IMR-90 (cell line): Measurements from ENCODE around the gene MYBPHL. TPM values are rescaled to one million over a fixed set of nuclear protein-coding genes. Genes with fewer than 3 reads are reported as not detected.

ENCODE experiments used
- ATAC-seq: fragments of 200-7000 bp; cut with Tn5 transposase; 2 replicates; pipeline ENCODE4 v1.9.1; 2020; ENCODE audit warnings: low read depth, mild to moderate bottlenecking, moderate library complexity
- BruUV-seq: library from RNA; stranded (reverse); fragments of 400-500 nt; replicated peaks from 2 replicates; lab custom pipeline; 2021; lab: Mats Ljungman, UMichigan
- CTCF ChIA-PET: fragments of 300-600 bp; formaldehyde crosslinking; extraction: SDS; loops from one replicate; lab custom pipeline; 2021; ENCODE audit warnings: antibody characterized with exemption; lab: Yijun Ruan, JAX
- POLR2A ChIA-PET: fragments of 300-600 bp; sonication (Branson Sonifier 250); formaldehyde crosslinking; loops from one replicate; lab custom pipeline; 2022; ENCODE audit warnings: antibody characterized with exemption; ENCODE audit not compliant: unreplicated experiment; lab: Charles Lee
- DNase-seq: peaks from one replicate; pipeline ENCODE4 v3.0.0; 2013
- H2AFZ ChIP-seq: replicated peaks from 2 replicates; pipeline ENCODE3; 2013; ENCODE audit warnings: low read length, mild to moderate bottlenecking; ENCODE audit not compliant: poor library complexity
- H2AK5ac ChIP-seq: 2 replicates; pipeline ENCODE4 v1.6.1; 2013; ENCODE audit warnings: low read depth, low read length, inconsistent platforms
- H2AK9ac ChIP-seq: replicated peaks from 2 replicates; pipeline ENCODE3; 2013; ENCODE audit warnings: mild to moderate bottlenecking, low read depth, low read length, moderate library complexity; ENCODE audit not compliant: poor library complexity
- H2BK120ac ChIP-seq: 2 replicates; pipeline ENCODE4 v1.6.1; 2013; ENCODE audit warnings: low read depth, low read length, inconsistent platforms
- H2BK15ac ChIP-seq: 3 replicates; pipeline ENCODE4 v1.6.1; 2013; ENCODE audit warnings: low read depth, low read length, inconsistent platforms
- H2BK20ac ChIP-seq: 2 replicates; pipeline ENCODE4 v1.6.1; 2013; ENCODE audit warnings: low read depth, mild to moderate bottlenecking, inconsistent platforms, low read length, moderate library complexity
- H2BK5ac ChIP-seq: 2 replicates; pipeline ENCODE4 v1.6.1; 2013; ENCODE audit warnings: mild to moderate bottlenecking, low read depth, low read length, inconsistent platforms; ENCODE audit not compliant: poor library complexity, severe bottlenecking
- H3K14ac ChIP-seq: replicated peaks from 2 replicates; pipeline ENCODE4 v1.6.1; 2013; ENCODE audit warnings: low read depth, low read length, inconsistent platforms
- H3K18ac ChIP-seq: 2 replicates; pipeline ENCODE4 v1.6.1; 2013; ENCODE audit warnings: low read depth, low read length, control low read depth
- H3K23ac ChIP-seq: 2 replicates; pipeline ENCODE4 v1.6.1; 2013; ENCODE audit warnings: low read depth, low read length, inconsistent platforms
- H3K27ac ChIP-seq: 2 replicates; pipeline ENCODE4 v1.5.1; 2013; ENCODE audit warnings: mild to moderate bottlenecking, control low read depth, low read length; ENCODE audit not compliant: insufficient read depth
- H3K27me3 ChIP-seq: 2 replicates; pipeline ENCODE4 v1.6.1; 2013; ENCODE audit warnings: low read length; ENCODE audit not compliant: control insufficient read depth, insufficient read depth
- H3K36me3 ChIP-seq: 2 replicates; pipeline ENCODE4 v1.6.1; 2013; ENCODE audit warnings: low read length, mixed read lengths; ENCODE audit not compliant: control insufficient read depth, insufficient read depth
- H3K4ac ChIP-seq: 2 replicates; pipeline ENCODE4 v1.6.1; 2013; ENCODE audit warnings: low read depth, low read length, inconsistent platforms
- H3K4me1 ChIP-seq: 2 replicates; pipeline ENCODE4 v1.6.1; 2013; ENCODE audit warnings: low read length, mixed read lengths; ENCODE audit not compliant: control insufficient read depth, insufficient read depth
- H3K4me2 ChIP-seq: 2 replicates; pipeline ENCODE4 v1.6.1; 2013; ENCODE audit warnings: low read depth, mild to moderate bottlenecking, control low read depth, low read length, moderate library complexity
- H3K4me3 ChIP-seq: 2 replicates; pipeline ENCODE4 v1.5.1; 2013; ENCODE audit warnings: low read depth, mild to moderate bottlenecking, control low read depth, low read length, moderate library complexity; ENCODE audit not compliant: insufficient read depth
- H3K56ac ChIP-seq: 2 replicates; pipeline ENCODE4 v1.6.1; 2013; ENCODE audit warnings: low read length, inconsistent platforms; ENCODE audit not compliant: insufficient read depth; ENCODE audit errors: extremely low read depth
- H3K79me1 ChIP-seq, 2 experiments: 2 replicates each; pipeline ENCODE4 v1.6.1; 2013; ENCODE audit warnings: low read length in 2 of 2, inconsistent platforms in 1 of 2, low read depth in 1 of 2
- H3K9ac ChIP-seq: 2 replicates; pipeline ENCODE4 v1.6.1; 2013; ENCODE audit warnings: low read depth, low read length, control low read depth
- H3K9me1 ChIP-seq: 2 replicates; pipeline ENCODE4 v1.6.1; 2013; ENCODE audit warnings: low read length, inconsistent platforms; ENCODE audit not compliant: insufficient read depth
- H3K9me3 ChIP-seq: 2 replicates; pipeline ENCODE4 v1.6.1; 2013; ENCODE audit warnings: low read length; ENCODE audit not compliant: control insufficient read depth, insufficient read depth
- H4K20me1 ChIP-seq: 2 replicates; pipeline ENCODE4 v1.6.1; 2013; ENCODE audit warnings: low read length, inconsistent platforms; ENCODE audit not compliant: insufficient read depth
- H4K5ac ChIP-seq: 2 replicates; pipeline ENCODE4 v1.6.1; 2013; ENCODE audit warnings: mild to moderate bottlenecking, low read depth, low read length, control low read depth
- H4K8ac ChIP-seq, 2 experiments: 2 replicates each; pipeline ENCODE4 v1.6.1; 2013; ENCODE audit warnings: low read depth in 2 of 2, low read length in 2 of 2, control low read depth in 1 of 2, inconsistent platforms in 1 of 2
- H4K91ac ChIP-seq: 2 replicates; pipeline ENCODE4 v1.6.1; 2013; ENCODE audit warnings: low read depth, low read length, inconsistent platforms; ENCODE audit not compliant: insufficient read depth
- BHLHE40 ChIP-seq: fragments of 150-350 bp; IDR thresholded peaks from 2 replicates; pipeline ENCODE4 v1.6.1; 2016; ENCODE audit warnings: mild to moderate bottlenecking, low read depth, low read length
- CEBPB ChIP-seq: IDR thresholded peaks from 2 replicates; pipeline ENCODE4 v1.6.1; 2012; ENCODE audit warnings: low read depth, low read length, improper control_type of control experiment
- CHD1 ChIP-seq: IDR thresholded peaks from 2 replicates; pipeline ENCODE4 v1.6.1; 2012; ENCODE audit warnings: low read depth, low read length, improper control_type of control experiment
- FOS ChIP-seq: fragments of 150-350 bp; IDR thresholded peaks from 2 replicates; pipeline ENCODE4 v1.6.1; 2016; ENCODE audit warnings: low read depth, low read length
- MAZ ChIP-seq: IDR thresholded peaks from 2 replicates; pipeline ENCODE4 v1.6.1; 2012; ENCODE audit warnings: low read depth, mild to moderate bottlenecking, low read length, improper control_type of control experiment, moderate library complexity, borderline replicate concordance
- USF2 ChIP-seq: fragments of 150-350 bp; IDR thresholded peaks from 2 replicates; pipeline ENCODE4 v1.6.1; 2017; ENCODE audit warnings: mild to moderate bottlenecking, antibody characterized with exemption, low read length, low read depth
- WGBS, 2 experiments: methylation state at CpG; one replicate each; pipeline versions ENCODE4 v1.1.5 to v1.1.7; 2013; ENCODE audit warnings: missing lambda C conversion rate in 2 of 2; ENCODE audit not compliant: insufficient read length in 1 of 2; ENCODE audit errors: extremely low coverage in 2 of 2; 5-methylcytosine and 5-hydroxymethylcytosine counted together
- dilution Hi-C: fragments of 300-500 bp; cut with HindIII; formaldehyde crosslinking; loops from one replicate; pipeline ENCODE4 v1.14.3; 2018; ENCODE audit warnings: low sequenced_read_pairs; ENCODE audit not compliant: unreplicated experiment
- in situ Hi-C: fragments of 300-500 bp; cut with MboI; formaldehyde crosslinking; loops from 3 replicates; pipeline ENCODE4 v1.14.3; 2019; ENCODE audit warnings: low sequenced_read_pairs, inconsistent platforms, mixed read lengths
- intact Hi-C: fragments of 100-400 bp; cut with micrococcal nuclease; formaldehyde crosslinking; loops from 2 replicates; pipeline ENCODE4 v1.10.0; 2022
- polyA plus RNA-seq, 3 experiments: library from polyadenylated mRNA; depleted of rRNA; stranded (reverse); fragments of >200 nt; gene quantifications; 2 replicates each; pipeline ENCODE4 v1.2.3, GENCODE V29; 2012; ENCODE audit warnings: low replicate concordance in 1 of 3
- total RNA-seq: library from RNA; depleted of rRNA; stranded (reverse); fragments of >200 nt; gene quantifications from 2 replicates; pipeline ENCODE4 v1.2.3, GENCODE V29; 2012
- TF ChIP-seq, protein P1 (sequence below): conservative IDR thresholded peaks from 2 replicates; pipeline ENCODE4 v1.5.1; 2012; ENCODE audit warnings: mild to moderate bottlenecking, low read depth, low read length, improper control_type of control experiment

Gene MYBPHL
- total and polyA plus RNA-seq, 2 of the 4 experiments (the other 2 are of a cell fraction), result 0.07 TPM; not detected in 1

DNA sequence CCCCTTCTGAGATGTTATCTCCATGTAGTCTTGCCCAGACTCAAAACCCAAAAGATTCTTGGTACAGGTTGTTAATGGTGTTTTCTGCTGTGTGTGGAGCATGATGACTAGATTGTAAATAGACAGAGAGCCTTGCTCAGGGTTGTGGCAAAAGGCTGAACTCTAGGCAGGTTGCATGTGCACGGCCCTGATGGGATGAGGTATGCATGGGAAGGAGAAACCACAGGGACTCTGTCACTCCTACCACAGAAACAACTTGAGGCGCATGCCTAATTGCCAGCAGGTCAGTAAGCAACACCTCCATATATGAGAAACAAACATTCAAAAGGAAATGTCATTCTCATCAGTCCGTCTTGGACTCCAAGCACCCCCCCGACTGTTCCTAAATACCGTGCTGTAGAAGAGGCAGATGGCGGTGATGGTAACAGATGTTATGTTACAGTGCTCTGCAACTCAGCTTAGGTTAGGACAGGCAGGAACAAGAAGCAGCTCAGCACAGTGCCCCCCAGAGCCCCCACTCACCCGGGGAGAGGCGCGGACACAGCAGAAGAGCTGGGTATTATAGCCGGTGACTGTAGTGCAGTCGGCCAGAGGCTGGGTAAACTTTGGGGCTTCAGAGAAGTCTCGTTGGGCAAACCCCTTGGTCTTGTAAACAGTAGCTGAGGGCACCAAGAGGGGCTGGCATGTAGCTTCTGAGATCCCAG is 10.9 kb downstream of the MYBPHL start:
- POLR2A ChIA-PET, result interaction anchor here (1.0 kb wide), 1 partner anchor 13 kb away, joined by 3 read pairs; the partner anchor contains the start of gene PSRC1
- no peak overlapping the region for H3K4me2 ChIP-seq
- no peak for DNase-seq
- H3K56ac ChIP-seq, result no peak overlapping the region
- H2AK9ac ChIP-seq, result no peak overlapping the region
- H2BK5ac ChIP-seq, result no peak overlapping the region
- no peak overlapping the region for H3K27ac ChIP-seq
- WGBS, 2 experiments, result 42% methylated on average over 2 of the region's 12 CpGs; no CpG with 5 or more reads in 1 of the 2 experiments
- no peak overlapping the region for H4K5ac ChIP-seq
- peak overlapping the region; percentile 28; the same call in 1 of the 2 replicates for H3K4ac ChIP-seq
- H3K36me3 ChIP-seq, result no peaks in the 10 kb centered on the region
- in situ Hi-C loops, result no loop called here
- peak overlapping the region; percentile 26 for H2BK120ac ChIP-seq
- peaks cover 26% of the 10 kb centered on the region for H3K4me1 ChIP-seq
- peak overlapping the region; percentile 38; the same call in 1 of the 3 replicates for H2BK15ac ChIP-seq
- H3K79me1 ChIP-seq, result peaks cover 0 to 11% of the 10 kb centered on the region in 2 experiments; a peak in 1 of 4 replicates
- no peak overlapping the region for H3K9ac ChIP-seq
- peak overlapping the region; percentile 67; the same call in 1 of the 2 replicates for H2BK20ac ChIP-seq
- H3K9me3 ChIP-seq, result no peaks in the 10 kb centered on the region
- no peak overlapping the region for H3K4me3 ChIP-seq
- no peaks in the 10 kb centered on the region for H3K27me3 ChIP-seq
- no peak overlapping the region for H3K23ac ChIP-seq
- peaks cover 43% of the 10 kb centered on the region for H3K9me1 ChIP-seq
- BruUV-seq, result no TSS peak
- no peak overlapping the region for H3K18ac ChIP-seq
- H4K91ac ChIP-seq, result peak overlapping the region; percentile 49
- peaks cover 4% of the 10 kb centered on the region; the same call in 1 of the 2 replicates for H4K20me1 ChIP-seq
- ATAC-seq, result no peak
- intact Hi-C loops, result loop anchor here (5.0 kb wide), 1 partner anchor 101 kb away; the partner anchor contains the start of gene SORT1
- H2AFZ ChIP-seq, result no peak overlapping the region
- dilution Hi-C loops, result no loop called here
- no peak overlapping the region for H4K8ac ChIP-seq
- TF ChIP-seq FOS, result no peak
- no peak for TF ChIP-seq CEBPB
- no peak for TF ChIP-seq USF2
- TF ChIP-seq MAZ, result no peak
- no peak for TF ChIP-seq CHD1
- TF ChIP-seq, protein P1, sequence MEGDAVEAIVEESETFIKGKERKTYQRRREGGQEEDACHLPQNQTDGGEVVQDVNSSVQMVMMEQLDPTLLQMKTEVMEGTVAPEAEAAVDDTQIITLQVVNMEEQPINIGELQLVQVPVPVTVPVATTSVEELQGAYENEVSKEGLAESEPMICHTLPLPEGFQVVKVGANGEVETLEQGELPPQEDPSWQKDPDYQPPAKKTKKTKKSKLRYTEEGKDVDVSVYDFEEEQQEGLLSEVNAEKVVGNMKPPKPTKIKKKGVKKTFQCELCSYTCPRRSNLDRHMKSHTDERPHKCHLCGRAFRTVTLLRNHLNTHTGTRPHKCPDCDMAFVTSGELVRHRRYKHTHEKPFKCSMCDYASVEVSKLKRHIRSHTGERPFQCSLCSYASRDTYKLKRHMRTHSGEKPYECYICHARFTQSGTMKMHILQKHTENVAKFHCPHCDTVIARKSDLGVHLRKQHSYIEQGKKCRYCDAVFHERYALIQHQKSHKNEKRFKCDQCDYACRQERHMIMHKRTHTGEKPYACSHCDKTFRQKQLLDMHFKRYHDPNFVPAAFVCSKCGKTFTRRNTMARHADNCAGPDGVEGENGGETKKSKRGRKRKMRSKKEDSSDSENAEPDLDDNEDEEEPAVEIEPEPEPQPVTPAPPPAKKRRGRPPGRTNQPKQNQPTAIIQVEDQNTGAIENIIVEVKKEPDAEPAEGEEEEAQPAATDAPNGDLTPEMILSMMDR, result no peak
- no peak for TF ChIP-seq BHLHE40
- CTCF ChIA-PET, result no interaction called here
- peak overlapping the region; percentile 45 for H2AK5ac ChIP-seq
- H3K14ac ChIP-seq, result 0 out of 2 replicates have a peak overlapping the region, but pooled peaks have one; percentile 22
